Stimulated activated CD4-positive, alpha-beta T cell treated with anti-CD3 and anti-CD28 coated beads, TNF-alpha, amount 100 ng/mL, for 4 hours (primary cell): ENCODE results near the gene USP1.

ENCODE experiments used
- DNase-seq, 3 experiments: peaks; one replicate each; pipeline ENCODE4 v3.0.0-alpha.2; 2020; ENCODE audit warnings: low read depth in 3 of 3

Gene USP1

DNA sequence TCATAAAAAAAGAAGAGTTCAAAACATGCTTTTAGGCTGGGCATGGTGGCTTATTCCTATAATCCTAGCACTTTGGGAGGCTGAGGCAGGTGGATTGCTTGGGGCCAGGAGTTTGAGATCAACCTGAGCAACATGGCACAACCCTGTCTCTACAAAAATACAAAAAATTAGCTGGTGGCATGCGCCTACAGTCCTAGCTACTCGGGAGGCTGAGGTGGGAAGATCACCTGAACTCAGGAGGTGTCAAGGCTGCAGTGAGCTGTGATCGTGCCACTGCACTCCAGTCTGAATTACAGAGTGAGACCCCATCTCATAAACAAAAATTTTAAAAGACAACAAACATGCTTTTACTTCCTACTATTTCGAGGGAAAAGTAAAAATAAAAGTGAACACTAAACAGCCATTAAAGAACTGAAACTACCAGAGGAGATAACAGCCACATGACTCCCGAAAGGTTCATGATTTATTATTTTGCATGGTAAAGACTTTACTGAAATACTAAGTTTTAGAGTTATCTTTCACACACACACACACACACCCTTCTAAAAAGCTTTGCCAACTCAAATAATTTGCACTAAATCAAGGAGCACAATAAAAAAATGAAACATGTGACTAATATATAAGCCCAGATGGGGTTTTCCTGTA, 48.1 kb downstream of the USP1 start:
- no peak for DNase-seq

DNA sequence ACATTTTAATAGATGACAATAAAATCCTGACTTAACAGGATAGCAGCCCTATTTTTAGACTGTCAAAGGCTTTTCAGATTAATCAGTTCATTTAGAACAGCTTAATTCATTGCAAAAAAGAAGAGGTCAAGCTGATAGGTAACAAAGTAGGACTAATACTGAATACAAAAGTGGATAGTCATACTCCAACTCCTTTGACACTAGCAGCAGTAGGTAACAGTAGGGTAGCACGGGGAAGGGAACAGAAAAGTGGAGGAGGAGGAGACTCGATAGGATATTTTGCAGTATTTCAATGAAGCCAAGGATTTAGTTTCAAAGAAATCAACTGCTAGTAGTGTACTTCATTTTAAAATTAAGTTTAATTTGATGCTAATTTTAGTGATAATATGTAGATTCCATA, 51.1 kb downstream of the USP1 start:
- no peak for DNase-seq

GRCh38 chr1:62492521-62492920, 55.7 kb downstream of the USP1 start:
- no peak for DNase-seq

DNA sequence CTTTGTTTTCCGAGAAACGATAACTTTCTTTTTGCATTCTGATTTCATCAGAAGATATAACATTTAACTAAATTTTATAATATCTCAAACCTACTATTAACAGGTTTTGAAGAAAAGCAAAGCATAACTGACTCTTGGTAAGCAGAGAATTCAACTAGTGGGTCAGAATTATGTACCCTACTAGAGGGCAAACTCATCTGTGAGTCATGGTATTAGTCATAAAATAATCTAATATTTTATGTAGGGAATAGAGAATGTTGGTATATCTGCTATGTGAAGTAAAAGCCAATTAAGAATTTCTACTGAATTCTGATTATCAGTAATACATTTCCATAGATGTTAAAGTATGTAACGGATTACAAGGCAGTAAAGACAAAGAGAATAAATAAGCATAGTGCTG, 56.8 kb downstream of the USP1 start:
- DNase-seq: no peak

GRCh38 chr1:62494137-62494536, 57.3 kb downstream of the USP1 start:
- no peak for DNase-seq

GRCh38 chr1:62500210-62500609, 63.4 kb downstream of the USP1 start:
- no peak for DNase-seq
